SU-DHL-6 (cell line): ENCODE data around the gene SNRPN.

Experiments
- EZH2phosphoT487 ChIP-seq: fragments of 200-600 bp; sonication (generic), shearing (Covaris generic); conservative IDR thresholded peaks from 2 replicates; pipeline ENCODE4 v1.6.1; 2018; ENCODE audit warnings: mild to moderate bottlenecking, antibody characterized with exemption, low read length, moderate library complexity, mixed read lengths
- TF ChIP-seq, protein P1 (sequence below): fragments of 200-600 bp; sonication (generic); IDR thresholded peaks from one replicate; pipeline ENCODE4 v1.5.1; 2017; ENCODE audit warnings: antibody characterized with exemption, mild to moderate bottlenecking, low read length, moderate library complexity; ENCODE audit not compliant: insufficient read depth, poor library complexity, severe bottlenecking

DNA sequence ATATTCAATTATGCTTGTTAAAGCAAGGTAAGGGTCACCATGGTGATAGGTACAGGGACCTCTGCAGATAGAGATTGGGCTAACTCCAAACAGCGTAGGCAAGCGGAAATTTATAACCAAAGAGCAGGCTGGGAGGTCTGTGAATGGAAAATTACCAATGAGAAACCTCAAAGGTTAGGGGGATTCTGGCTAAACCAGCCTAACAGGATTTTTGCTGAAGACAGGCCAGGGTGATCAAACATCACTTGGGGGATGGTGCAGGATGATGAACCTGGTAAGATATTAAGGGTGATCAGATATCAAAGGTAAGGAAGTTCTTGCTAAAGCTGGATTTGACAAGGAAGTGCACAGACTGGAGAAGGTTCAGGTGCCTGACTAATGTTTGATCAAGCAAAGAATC, 35.3 kb upstream of the SNRPN start:
- TF ChIP-seq, protein P1, sequence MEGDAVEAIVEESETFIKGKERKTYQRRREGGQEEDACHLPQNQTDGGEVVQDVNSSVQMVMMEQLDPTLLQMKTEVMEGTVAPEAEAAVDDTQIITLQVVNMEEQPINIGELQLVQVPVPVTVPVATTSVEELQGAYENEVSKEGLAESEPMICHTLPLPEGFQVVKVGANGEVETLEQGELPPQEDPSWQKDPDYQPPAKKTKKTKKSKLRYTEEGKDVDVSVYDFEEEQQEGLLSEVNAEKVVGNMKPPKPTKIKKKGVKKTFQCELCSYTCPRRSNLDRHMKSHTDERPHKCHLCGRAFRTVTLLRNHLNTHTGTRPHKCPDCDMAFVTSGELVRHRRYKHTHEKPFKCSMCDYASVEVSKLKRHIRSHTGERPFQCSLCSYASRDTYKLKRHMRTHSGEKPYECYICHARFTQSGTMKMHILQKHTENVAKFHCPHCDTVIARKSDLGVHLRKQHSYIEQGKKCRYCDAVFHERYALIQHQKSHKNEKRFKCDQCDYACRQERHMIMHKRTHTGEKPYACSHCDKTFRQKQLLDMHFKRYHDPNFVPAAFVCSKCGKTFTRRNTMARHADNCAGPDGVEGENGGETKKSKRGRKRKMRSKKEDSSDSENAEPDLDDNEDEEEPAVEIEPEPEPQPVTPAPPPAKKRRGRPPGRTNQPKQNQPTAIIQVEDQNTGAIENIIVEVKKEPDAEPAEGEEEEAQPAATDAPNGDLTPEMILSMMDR: no peak
- no peak for TF ChIP-seq EZH2phosphoT487
